HG02884 (cell line): ENCODE data around the gene PAH.

ENCODE experiments used
- ATAC-seq: cut with Tn5 transposase; IDR thresholded peaks from one replicate; pipeline ENCODE4 v1.9.1; 2021; ENCODE audit warnings: mild to moderate bottlenecking, moderate library complexity; ENCODE audit not compliant: unreplicated experiment

PAH gene

DNA sequence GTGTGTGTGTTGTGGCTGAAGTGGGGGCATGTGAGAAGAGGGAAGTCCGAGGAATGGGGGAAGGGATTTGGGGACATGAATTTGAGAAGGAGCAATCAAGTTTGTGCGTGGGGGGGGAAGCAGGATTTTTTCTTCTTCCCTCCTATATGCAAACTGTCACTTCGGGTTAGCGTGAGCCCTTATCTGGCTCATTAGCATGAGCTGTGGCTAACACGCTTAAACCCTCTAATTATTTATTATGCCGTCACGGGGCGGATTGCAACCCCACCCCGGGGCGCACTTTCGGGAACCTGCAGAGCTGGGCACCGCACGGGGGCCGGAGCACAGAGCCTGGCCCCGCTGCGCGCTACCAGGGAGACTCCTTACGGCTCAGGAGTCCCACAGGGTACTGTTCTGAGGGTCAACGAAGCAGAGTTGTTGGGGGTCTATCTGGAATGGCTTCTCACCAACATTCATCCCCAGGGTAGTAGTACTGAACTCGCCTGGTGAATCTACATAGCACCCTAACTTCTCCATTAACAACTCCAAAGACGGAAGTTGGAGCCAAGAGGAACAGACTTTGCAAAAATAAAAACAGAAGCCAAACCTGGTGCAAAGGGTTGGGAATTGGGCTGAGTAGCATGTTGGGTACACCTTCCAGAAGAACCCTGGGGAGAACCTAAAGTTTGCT is 34.0 kb upstream of the PAH start:
- ATAC-seq = no peak

DNA sequence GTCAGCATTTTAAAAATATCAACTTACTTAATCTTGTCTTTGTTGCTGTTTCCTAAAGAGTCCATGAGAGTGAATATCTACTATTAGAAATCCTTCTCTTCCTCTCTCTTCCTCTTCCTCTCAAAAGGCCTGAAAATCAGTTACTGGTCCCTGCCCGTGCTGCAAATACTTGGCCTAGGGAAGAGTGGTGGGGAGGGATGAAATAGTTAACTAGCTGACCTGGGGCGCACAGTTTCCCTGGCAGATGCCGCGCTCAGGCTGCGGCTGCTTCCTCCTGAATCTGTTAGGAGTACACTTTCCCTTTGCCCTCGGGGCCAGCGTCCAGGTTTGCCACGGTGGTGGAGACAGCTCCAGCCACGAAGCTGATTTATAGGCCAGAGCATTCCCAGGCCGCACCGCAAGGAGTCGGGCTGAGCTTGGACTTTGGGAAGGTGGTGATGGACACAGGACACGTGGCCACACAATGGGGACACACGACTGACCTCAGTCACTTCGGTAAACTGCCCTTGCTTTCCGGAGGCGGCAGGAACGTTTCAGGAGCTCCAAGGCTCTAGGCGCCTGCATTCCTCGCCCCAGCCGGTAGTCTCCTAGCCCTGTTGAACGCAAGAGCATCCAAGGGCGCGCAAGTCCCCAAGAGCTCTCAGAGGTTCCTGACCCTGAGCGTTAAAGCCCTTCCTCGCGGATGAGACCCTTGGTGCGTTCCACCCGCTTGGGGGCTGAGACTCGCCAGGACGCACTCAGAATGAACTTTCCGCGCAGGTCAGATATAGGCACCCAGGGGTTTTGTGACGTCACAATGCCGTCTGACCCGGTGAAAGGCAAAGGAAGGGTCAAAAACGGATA is 33.3 kb upstream of the PAH start:
- no peak for ATAC-seq

DNA sequence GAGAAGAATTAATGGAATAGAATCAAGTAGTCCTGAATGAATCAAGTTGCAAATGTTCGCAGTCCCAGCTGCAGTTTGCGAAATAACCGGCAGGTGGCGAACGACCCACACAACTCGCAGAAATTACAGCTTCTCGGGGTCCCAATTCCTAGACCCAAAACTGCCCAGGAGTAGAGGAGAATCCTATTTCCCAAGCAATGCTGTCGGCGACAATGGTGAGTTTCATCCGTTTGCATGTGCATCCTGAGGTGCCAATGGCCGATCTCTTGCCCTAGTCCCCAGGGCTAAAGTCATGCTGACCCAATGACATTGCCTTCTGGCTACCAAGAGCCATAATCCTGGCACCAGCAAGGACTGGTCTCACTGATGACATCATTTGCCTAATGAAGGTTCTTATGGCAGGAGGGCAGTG is 31.9 kb upstream of the PAH start:
- ATAC-seq = no peak

DNA sequence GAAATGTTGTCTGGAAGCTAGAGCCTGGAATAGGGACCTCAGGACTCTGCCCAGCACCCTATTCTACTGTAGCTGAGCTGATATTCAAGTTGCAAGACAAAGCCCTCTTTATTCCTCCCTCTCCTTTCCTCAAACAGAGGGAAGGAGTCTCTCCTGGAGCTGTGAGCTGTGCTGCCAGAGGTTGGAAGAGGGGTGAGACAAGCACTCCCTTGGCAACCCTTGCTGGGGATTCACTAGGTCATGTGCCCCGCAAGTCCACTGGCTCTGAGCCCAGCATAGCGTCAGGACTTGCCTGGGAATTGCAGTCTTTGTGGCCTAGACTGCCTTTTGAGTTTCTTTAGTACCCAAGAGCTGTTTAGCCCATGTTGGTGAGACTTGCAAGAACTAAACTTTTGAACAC is 29.0 kb upstream of the PAH start:
- no peak for ATAC-seq

DNA sequence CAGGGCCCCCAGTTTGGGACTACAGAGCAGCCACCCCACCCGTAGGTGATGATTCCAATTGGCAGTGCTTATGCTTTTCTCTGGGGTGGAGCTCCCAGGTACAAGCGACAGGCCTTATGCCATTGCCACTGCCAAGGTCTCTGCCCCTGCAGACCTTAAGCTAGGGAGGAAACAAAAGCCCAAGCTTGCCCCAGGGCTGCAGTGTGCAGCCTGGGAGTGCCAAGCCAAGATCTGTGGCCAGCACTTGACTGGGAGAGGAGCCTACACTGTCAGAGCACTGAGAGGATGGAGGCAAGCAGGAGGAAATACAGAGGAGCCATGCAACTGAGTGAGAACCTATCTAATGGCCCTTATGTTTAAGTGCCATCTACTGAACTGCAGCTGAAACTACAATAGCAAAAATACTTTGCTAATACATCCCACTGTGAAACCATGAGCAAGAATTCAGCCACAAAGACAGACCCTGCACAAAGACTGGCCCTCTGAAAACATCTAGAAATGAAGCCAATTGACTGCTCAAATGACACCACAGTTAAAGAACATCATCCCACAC is 22.7 kb upstream of the PAH start:
- no peak for ATAC-seq

DNA sequence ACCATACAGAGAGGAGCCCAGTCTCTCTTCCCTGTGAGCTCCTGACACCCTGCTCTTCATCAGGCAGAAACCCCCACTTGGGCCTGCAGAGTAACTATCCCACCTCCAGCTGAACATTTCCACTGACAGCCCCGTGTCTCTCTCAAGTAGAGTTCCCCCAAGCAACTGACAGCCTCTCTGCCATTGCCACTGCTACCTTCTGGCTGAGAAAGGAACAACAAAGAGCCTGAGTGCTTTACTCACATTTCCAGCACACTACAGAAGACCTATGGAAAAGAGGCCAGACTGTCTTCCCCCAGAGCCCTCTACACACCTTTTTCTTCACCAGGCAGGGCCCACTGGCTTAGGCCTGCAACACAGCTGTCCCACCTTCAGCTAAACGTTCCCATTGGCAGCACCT is 22.0 kb upstream of the PAH start:
- no peak for ATAC-seq

DNA sequence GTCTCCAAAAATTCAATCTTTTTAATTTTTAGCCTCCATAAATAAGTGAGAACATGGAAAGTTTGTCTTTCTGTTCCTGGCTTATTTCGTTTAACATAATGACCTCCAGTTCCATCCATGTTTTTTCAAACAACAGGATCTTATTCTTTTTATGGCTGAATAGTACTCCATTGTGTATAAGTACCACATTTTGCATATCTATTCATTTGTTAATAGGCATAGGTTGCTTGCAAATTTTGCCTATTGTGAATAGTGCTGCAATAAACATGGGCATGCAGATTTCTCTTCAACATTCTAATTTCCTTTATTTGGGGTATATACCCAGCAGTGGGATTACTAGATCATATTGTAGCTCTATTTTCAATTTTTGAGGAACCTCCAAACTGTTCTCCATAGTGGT is 16.1 kb upstream of the PAH start:
- ATAC-seq = no peak

DNA sequence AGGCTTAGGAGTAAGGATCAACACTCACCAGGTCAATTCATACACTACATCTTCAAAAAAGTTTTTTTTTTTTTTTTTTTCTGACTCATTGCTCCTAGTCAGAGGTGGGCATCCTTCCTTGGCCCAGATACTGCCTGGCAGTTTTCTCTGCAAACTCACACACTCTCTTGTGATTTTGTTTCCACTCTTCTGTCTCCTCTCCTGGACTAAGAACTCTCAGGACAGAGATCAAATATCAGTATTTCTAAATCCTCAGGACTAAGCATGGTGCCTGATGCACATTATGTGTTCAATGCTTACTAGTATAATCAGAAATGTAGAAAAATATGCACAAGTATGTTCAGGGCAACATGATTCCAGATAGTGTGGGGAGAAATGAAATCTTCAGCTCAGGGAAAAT is 10.2 kb upstream of the PAH start:
- no peak for ATAC-seq

DNA sequence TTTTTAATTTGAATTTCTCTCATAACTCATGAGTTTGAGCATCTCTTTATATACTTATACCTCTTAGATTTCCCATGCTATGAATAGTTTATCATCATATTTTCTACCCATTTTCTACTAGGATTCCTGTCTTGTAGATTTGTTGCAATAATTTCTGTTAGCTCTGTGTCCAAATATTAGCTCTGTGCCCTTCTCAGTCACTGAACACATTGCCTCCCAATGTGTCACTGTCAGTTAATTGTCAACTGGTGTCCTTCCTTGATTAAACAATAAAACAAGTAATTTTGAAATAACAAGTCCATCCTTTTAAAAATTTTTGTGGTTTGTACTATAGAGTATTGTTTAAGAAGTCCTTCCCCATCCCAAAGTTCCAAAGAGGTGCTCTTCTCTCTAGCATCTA is 4.2 kb upstream of the PAH start:
- no peak for ATAC-seq

DNA sequence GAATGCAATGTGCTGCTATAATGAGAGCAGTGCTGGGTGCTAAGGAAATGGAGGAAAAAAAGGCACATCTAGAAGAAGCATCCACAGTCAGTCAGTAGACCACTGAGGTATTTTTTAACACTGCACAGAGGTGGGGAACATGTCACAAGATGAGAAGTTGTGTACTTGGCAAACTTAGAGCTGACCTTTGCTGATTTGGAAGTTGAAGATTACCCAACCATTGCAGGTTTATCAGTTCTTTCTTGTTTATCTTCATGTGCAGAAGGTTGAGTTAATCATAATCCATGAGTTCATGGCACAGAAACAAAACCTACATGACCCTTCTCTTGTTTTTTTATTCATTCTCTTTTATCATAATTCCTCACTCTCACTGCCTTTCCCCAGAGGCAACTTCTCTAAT is 3.2 kb upstream of the PAH start:
- ATAC-seq = no peak

DNA sequence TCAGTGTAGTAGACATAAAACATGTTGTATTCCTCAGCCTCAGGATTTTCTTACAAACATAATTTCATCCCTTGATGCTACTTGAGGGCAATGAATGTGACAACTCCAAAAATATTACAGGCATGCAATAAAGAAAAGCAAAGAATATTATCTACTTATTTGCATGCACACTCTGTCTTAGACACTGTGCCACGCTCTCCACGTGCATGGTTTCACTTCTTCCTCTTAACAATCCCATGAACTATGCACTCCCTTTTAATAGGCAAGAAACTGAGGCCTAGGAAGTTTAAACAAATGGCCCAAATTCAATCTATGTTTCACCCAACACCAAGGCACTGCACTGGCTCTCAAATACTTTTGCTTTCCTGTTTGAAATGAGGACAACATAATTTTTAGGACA is 1.8 kb upstream of the PAH start:
- ATAC-seq = no peak

DNA sequence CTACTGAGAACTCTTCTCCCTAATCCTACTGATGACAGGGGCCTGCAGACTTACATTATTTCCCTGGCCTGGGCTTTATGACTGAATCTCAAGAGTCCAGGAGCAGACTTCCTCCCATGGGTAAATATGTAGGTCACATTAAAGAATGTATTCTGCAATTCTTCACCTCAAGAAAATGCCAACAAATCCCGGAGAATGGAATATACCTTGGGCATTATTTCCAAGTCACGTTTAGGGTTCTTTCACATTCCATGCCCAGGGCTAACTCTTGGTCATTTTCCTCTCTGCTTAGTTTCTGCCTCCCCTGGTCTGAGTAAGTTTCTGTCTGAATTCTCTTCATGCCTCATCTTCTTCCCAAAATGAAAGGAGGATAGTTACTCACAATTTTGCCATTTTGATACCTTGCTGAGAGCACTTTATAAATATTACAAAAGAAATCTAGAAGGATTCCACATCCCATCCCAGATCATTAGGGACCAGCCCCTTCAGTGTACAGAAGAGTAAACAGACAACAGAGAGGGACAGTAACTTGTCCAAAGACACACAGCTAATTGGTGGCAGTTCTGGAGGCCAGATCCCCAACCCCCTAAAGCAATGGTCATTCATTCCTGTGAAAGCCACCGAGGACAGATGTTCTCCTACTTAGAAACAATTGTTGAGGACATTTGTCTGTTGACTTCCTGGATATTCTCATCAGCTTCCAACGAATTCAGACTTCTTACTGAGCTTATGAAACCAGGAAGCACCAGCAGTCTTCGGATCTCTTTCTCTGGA is 605 bp downstream of the PAH start:
- no peak for ATAC-seq

DNA sequence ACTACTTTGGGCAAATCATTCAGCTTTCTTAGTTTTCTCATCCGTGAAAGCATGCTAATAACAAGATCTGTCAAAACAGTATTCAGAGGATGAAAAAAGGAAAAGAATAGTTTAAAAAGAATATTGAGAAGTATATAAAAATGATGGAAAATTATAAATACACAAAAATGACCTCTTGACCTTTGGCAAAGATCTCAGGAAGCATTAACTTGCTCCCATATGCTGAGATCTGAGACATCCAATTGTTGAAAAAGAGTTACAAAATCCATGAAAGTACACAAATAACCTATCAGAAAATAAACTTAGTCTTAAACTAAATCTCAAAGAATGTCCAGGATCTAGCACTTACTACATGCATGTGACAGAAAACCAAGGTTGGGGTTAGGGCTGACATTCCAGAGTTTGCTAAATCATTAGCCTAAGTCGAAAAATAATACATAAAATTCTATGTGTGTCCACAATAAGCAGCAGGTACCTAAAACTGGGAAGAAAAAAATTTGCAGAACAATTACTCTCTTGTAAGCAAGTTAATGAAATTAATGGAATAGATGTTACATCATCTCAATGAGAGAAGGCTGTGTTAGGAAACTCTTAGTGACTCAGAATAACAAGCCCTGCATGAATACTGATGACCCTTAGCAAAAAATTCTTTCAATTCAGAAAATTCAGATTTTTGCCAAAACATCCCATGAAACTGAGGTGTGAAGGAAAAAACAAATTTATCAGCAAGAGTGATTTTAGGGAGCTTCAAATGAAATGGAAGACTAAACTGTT is 3.4 kb downstream of the PAH start:
- no peak for ATAC-seq

DNA sequence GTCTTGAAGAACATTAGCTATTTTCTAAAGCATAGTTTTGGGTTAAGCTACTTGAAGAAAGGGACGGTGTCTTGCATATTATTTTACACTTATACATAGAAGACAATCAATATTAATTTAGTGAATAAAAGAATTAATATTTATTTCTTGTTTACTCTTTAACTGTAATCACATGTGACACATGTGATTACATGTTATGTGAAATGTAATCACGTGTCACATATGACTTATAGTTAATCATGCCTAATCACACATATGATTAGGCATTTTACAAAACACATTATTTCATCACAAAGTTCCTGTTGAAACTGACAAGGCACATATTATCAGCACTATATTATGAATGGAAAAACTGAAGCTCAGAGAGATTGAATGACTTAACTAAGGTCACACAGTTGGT is 4.8 kb downstream of the PAH start:
- ATAC-seq = no peak

DNA sequence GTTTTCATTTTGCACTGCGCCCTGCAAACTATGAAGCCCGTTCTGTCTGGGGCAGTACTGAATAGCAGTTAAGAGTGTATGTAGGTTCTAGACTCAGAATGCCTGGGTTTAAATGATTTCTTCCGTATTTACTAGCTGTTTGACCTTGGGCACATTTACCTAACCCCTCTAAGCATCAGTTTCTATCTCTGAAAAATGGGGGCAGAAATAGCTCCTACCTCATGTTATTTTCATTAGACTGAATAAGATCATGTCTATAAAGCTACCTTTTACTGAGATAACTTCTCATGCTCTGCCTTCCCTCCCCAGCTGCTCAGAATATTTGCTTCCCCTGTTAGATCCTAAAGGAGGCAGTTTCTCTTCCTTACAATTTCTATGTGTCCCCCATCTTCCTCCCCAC is 5.7 kb downstream of the PAH start:
- no peak for ATAC-seq

DNA sequence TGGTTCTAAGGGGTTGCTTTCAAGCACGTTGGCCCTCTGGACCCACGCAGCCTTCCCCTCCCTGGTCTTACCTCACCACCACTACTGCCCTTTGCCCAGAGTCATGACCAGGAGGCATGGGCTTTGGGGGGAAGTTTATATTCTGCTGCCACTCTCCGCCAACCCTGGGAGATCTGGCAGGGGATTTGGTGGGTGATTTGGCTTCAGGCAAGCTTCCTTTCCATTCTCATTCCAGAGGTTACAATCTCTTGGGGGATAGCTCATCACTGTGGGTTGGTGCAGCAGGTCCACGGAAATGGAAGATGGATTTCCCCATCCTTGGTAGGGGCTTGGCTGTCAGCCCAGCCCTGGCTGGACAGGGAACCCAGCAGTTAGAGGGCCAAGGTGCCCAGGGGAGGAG is 6.3 kb downstream of the PAH start:
- ATAC-seq = no peak

DNA sequence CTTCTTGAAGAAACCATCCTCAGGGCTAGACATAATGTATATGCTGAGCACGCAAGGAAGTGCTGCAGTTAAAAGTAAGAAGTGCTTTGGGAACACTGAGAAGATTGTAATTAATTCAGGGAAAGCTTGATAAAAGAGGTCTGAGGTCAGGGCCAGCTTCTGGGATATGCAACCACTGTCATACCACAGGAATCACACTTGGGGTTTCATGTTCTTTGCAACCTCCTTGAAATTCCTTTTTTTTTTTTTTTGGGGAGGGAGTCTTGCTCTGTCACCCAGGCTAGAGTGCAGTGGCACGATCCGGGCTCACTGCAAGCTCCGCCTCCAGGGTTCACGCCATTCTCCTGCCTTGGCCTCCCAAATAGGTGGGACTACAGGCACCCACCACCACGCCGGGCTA is 6.9 kb downstream of the PAH start:
- ATAC-seq = no peak

DNA sequence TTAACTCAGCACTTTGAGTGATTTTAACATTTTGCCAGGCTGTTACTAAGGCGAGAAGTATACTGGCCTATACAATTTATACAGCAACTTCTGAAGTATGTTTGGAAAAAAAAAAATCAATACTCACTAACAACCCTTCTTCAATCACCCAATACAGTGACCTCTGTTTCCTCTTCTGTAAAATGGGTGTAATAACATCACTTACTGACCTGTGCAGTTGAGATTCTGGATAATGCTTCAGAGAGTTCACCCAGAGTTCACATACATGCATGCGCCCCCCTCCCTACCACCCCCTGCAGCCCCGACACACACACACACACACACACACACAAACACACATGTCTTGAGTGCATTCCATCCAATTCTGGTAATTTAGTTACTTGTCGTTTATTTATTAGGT is 9.1 kb downstream of the PAH start:
- ATAC-seq = no peak

DNA sequence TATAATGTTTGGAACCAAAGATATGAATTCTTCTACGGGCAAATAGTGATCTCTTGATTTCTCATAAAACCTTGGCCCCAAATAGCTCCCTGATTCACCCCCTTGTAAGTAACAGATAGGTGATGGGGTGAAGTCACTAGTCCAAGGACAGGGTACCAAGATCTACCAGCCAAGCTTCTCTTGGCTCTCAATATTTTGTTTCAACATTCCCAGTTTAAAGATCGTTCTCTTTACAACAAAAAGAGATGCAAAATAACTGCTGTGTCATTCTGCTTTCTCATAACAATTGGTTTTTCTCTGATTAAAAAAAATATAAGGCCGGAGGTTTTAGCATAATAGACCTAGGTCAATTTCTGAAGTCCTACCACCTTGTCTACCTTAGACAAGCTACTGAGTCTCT is 11.8 kb downstream of the PAH start:
- no peak for ATAC-seq

DNA sequence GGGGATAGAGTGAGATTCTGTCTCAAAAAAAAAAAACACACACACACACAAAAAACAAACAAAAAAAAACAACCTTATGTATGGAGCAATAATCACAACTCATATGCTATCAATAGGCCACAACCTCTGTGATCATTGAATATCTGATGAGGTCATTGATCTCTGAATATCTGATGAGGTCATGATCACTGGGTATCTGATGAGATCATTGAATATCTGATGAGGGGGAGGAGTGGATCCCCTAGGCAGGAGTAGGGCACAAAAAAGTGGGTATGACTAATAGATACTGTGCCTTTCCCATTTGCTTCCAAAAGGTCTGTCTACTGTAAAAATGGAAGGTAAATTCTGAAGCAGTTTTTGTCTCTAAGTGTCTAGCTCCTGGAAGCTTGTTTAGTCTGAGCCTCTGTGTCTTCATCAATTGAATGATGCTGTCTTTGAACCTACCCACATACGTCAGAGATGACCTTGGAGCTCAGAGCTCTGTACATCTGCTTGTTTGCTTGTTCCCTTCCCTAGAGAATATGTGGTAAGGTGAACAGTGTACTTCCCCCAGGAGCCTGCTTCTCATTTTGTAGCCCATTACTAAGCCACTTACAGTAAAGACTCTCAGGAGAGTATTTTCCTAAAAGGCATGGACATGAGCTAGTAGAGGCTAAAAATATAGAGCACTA is 13.6 kb downstream of the PAH start:
- ATAC-seq = peak; percentile 47
